ENCODE measurements around the gene GLRX.

GRCh38 chr5:95824747-95825146, 2.2 kb upstream of the GLRX start:
- TF ChIP-seq, protein P1, sequence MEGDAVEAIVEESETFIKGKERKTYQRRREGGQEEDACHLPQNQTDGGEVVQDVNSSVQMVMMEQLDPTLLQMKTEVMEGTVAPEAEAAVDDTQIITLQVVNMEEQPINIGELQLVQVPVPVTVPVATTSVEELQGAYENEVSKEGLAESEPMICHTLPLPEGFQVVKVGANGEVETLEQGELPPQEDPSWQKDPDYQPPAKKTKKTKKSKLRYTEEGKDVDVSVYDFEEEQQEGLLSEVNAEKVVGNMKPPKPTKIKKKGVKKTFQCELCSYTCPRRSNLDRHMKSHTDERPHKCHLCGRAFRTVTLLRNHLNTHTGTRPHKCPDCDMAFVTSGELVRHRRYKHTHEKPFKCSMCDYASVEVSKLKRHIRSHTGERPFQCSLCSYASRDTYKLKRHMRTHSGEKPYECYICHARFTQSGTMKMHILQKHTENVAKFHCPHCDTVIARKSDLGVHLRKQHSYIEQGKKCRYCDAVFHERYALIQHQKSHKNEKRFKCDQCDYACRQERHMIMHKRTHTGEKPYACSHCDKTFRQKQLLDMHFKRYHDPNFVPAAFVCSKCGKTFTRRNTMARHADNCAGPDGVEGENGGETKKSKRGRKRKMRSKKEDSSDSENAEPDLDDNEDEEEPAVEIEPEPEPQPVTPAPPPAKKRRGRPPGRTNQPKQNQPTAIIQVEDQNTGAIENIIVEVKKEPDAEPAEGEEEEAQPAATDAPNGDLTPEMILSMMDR (IDR thresholded peaks at IDR 0.05 in 2 of 3, conservative IDR thresholded peaks at IDR 0.05 in 1 of 3; ENCODE audit: control insufficient read depth in 2 of 3, extremely low read depth in 1 of 3, insufficient read depth in 1 of 3, low read depth in 3 of 3, low read length in 3 of 3): no peak
- TF ChIP-seq ZZZ3 (IDR thresholded peaks at IDR 0.05; ENCODE audit: control insufficient read depth, insufficient read length, low read depth) (no peak), SUZ12 (IDR thresholded peaks at IDR 0.05; ENCODE audit: unreplicated experiment) (no peak), CEBPB (IDR thresholded peaks at IDR 0.05; ENCODE audit: borderline replicate concordance in 1 of 2, low read depth in 2 of 2, low read length in 2 of 2) (no peak), POLR2A (IDR thresholded peaks at IDR 0.05; ENCODE audit: low read depth, low read length) (no peak), EZH2 (IDR thresholded peaks at IDR 0.05; ENCODE audit: borderline replicate concordance, control insufficient read depth, low read depth, low read length) (no peak), KDM1A (IDR thresholded peaks at IDR 0.05; ENCODE audit: borderline replicate concordance) (no peak), HDAC6 (IDR thresholded peaks at IDR 0.05; ENCODE audit: unreplicated experiment) (no peak), SMAD1 (IDR thresholded peaks at IDR 0.05; ENCODE audit: low read depth, partially characterized antibody) (no peak)
- TF ChIP-seq, protein P2, sequence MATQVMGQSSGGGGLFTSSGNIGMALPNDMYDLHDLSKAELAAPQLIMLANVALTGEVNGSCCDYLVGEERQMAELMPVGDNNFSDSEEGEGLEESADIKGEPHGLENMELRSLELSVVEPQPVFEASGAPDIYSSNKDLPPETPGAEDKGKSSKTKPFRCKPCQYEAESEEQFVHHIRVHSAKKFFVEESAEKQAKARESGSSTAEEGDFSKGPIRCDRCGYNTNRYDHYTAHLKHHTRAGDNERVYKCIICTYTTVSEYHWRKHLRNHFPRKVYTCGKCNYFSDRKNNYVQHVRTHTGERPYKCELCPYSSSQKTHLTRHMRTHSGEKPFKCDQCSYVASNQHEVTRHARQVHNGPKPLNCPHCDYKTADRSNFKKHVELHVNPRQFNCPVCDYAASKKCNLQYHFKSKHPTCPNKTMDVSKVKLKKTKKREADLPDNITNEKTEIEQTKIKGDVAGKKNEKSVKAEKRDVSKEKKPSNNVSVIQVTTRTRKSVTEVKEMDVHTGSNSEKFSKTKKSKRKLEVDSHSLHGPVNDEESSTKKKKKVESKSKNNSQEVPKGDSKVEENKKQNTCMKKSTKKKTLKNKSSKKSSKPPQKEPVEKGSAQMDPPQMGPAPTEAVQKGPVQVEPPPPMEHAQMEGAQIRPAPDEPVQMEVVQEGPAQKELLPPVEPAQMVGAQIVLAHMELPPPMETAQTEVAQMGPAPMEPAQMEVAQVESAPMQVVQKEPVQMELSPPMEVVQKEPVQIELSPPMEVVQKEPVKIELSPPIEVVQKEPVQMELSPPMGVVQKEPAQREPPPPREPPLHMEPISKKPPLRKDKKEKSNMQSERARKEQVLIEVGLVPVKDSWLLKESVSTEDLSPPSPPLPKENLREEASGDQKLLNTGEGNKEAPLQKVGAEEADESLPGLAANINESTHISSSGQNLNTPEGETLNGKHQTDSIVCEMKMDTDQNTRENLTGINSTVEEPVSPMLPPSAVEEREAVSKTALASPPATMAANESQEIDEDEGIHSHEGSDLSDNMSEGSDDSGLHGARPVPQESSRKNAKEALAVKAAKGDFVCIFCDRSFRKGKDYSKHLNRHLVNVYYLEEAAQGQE (IDR thresholded peaks at IDR 0.05; ENCODE audit: low read depth, low read length): no peak
